Hippocampal formation (tissue), 2 donors: ENCODE data around the gene TCF23.
A peak's percentile ranks its signal among the peaks of the same experiment; 100 is the strongest.
"Not testable (repeated sequence)": the region's sequence is repeated elsewhere in the genome, so short reads cannot be mapped to it uniquely, and the experiment has no call there.

Source experiments
- DNase-seq, 2 donors: peaks; one replicate each; lab custom pipeline; 2025; lab: John Stamatoyannopoulos, UW

TCF23 gene

GRCh38 chr2:27189989-27190388, 41.2 kb downstream of the TCF23 start:
- DNase-seq, result no peak

- peak; percentile 14 to 60 for DNase-seq
Measured at GRCh38 chr2:27191070-27191829, 42.4 kb downstream of the TCF23 start.

- DNase-seq, result no peak
Measured at GRCh38 chr2:27194538-27195354, 45.9 kb downstream of the TCF23 start.

- not testable (repeated sequence) for DNase-seq
Measured at GRCh38 chr2:27195799-27196198, 47.0 kb downstream of the TCF23 start.

GRCh38 chr2:27198068-27198467, 49.3 kb downstream of the TCF23 start:
- not testable (repeated sequence) for DNase-seq

- no peak for DNase-seq
Measured at GRCh38 chr2:27198627-27199026, 49.8 kb downstream of the TCF23 start.

- DNase-seq, result no peak
Measured at GRCh38 chr2:27199241-27199640, 50.4 kb downstream of the TCF23 start.

- no peak for DNase-seq
Measured at GRCh38 chr2:27201675-27202074, 52.9 kb downstream of the TCF23 start.

- no peak for DNase-seq
Measured at GRCh38 chr2:27202854-27203253, 54.0 kb downstream of the TCF23 start.

- no peak for DNase-seq
Measured at GRCh38 chr2:27203741-27204140, 54.9 kb downstream of the TCF23 start.

GRCh38 chr2:27204566-27204965, 55.8 kb downstream of the TCF23 start:
- no peak for DNase-seq

GRCh38 chr2:27205206-27205605, 56.4 kb downstream of the TCF23 start:
- no peak for DNase-seq

GRCh38 chr2:27206346-27206745, 57.5 kb downstream of the TCF23 start:
- DNase-seq, result no peak
